Ectodermal cell (in vitro differentiated cells): ENCODE data around the gene FAM227B.
"Not testable (repeated sequence)": the region's sequence is repeated elsewhere in the genome, so short reads cannot be mapped to it uniquely, and the experiment has no call there.

Experiments used
- H3K27ac ChIP-seq: 2 replicates; pipeline ENCODE4 v1.7.0; 2013; ENCODE audit warnings: mild to moderate bottlenecking, low read depth, low read length; ENCODE audit not compliant: insufficient read depth, poor library complexity, severe bottlenecking
- H3K27me3 ChIP-seq: 2 replicates; pipeline ENCODE4 v1.7.0; 2013; ENCODE audit warnings: mild to moderate bottlenecking, low read length; ENCODE audit not compliant: insufficient read depth, control insufficient read depth, poor library complexity, severe bottlenecking
- H3K36me3 ChIP-seq: one replicate; pipeline ENCODE4 v1.7.0; 2013; ENCODE audit warnings: low read length; ENCODE audit not compliant: control insufficient read depth, insufficient read depth
- H3K4me1 ChIP-seq: one replicate; pipeline ENCODE4 v1.7.0; 2013; ENCODE audit warnings: low read length; ENCODE audit not compliant: control insufficient read depth, insufficient read depth
- H3K4me3 ChIP-seq: 2 replicates; pipeline ENCODE4 v1.7.0; 2013; ENCODE audit warnings: low read depth, low read length, control low read depth; ENCODE audit not compliant: insufficient read depth
- H3K9me3 ChIP-seq: 2 replicates; pipeline ENCODE4 v1.7.0; 2013; ENCODE audit warnings: mild to moderate bottlenecking, low read length, moderate library complexity; ENCODE audit not compliant: control insufficient read depth
- WGBS, 2 experiments: methylation state at CpG; one replicate each; pipeline ENCODE4 v1.1.7; 2013; ENCODE audit warnings: missing lambda C conversion rate in 2 of 2; 5-methylcytosine and 5-hydroxymethylcytosine counted together

The FAM227B gene

GRCh38 chr15:49406352-49407118 lies 214.1 kb downstream of the FAM227B start:
- no peaks in the 10 kb centered on the region for H3K36me3 ChIP-seq
- H3K4me3 ChIP-seq, result no peak overlapping the region

GRCh38 chr15:49402515-49403296 lies 217.9 kb downstream of the FAM227B start:
- H3K27ac ChIP-seq, H3K36me3 ChIP-seq, H3K27me3 ChIP-seq, H3K9me3 ChIP-seq, H3K4me3 ChIP-seq, H3K4me1 ChIP-seq: not testable (repeated sequence)
- WGBS, 2 experiments, result 91 to 94% methylated on average over 5 of the region's 5 CpGs

More at GRCh38 chr15:49406352-49407118, 214.1 kb downstream of the FAM227B start:
- no peaks in the 10 kb centered on the region for H3K27me3 ChIP-seq
- 95 to 97% methylated on average over 17 of the region's 17 CpGs for whole genome bisulfite sequencing, 2 experiments
- no peak overlapping the region for H3K27ac ChIP-seq
- no peaks in the 10 kb centered on the region for H3K4me1 ChIP-seq
- no peaks in the 10 kb centered on the region for H3K9me3 ChIP-seq

- no peak overlapping the region for H3K4me3 ChIP-seq
- no peaks in the 10 kb centered on the region for H3K27me3 ChIP-seq
- H3K27ac ChIP-seq, result no peak overlapping the region
- WGBS, 2 experiments, result 88 to 100% methylated on average over 1 of the region's 2 CpGs
- no peaks in the 10 kb centered on the region for H3K36me3 ChIP-seq
- no peaks in the 10 kb centered on the region for H3K4me1 ChIP-seq
- H3K9me3 ChIP-seq, result no peaks in the 10 kb centered on the region
These were observed 233.1 kb downstream of the FAM227B start for GRCh38 chr15:49387471-49387870.

GRCh38 chr15:49383266-49383665 lies 237.4 kb downstream of the FAM227B start:
- H3K9me3 ChIP-seq, result no peaks in the 10 kb centered on the region
- H3K27me3 ChIP-seq, result no peaks in the 10 kb centered on the region
- H3K27ac ChIP-seq, result no peak overlapping the region
- H3K4me3 ChIP-seq, result no peak overlapping the region
- H3K4me1 ChIP-seq, result peaks cover 8% of the 10 kb centered on the region
- H3K36me3 ChIP-seq, result no peaks in the 10 kb centered on the region
- 91 to 100% methylated on average over 1 of the region's 1 CpG for WGBS, 2 experiments

GRCh38 chr15:49382394-49382793 lies 238.2 kb downstream of the FAM227B start:
- H3K4me3 ChIP-seq, result no peak overlapping the region
- no peak overlapping the region for H3K27ac ChIP-seq
- peaks cover 8% of the 10 kb centered on the region for H3K4me1 ChIP-seq
- no peaks in the 10 kb centered on the region for H3K36me3 ChIP-seq
- H3K27me3 ChIP-seq, result no peaks in the 10 kb centered on the region
- no peaks in the 10 kb centered on the region for H3K9me3 ChIP-seq

GRCh38 chr15:49380912-49381311 lies 239.7 kb downstream of the FAM227B start:
- H3K27me3 ChIP-seq, result no peaks in the 10 kb centered on the region
- WGBS, 2 experiments, result 68 to 72% methylated on average over 5 of the region's 5 CpGs
- H3K36me3 ChIP-seq, result no peaks in the 10 kb centered on the region
- H3K9me3 ChIP-seq, result no peaks in the 10 kb centered on the region
- no peak overlapping the region for H3K27ac ChIP-seq
- peaks cover 8% of the 10 kb centered on the region for H3K4me1 ChIP-seq
- no peak overlapping the region for H3K4me3 ChIP-seq

- Histone ChIP-seq H3K27ac (no peak overlapping the region), H3K9me3 (no peaks in the 10 kb centered on the region), H3K27me3 (no peaks in the 10 kb centered on the region), H3K36me3 (no peaks in the 10 kb centered on the region), H3K4me1 (peaks cover 8% of the 10 kb centered on the region), H3K4me3 (no peak overlapping the region)
- WGBS, 2 experiments, result 91 to 92% methylated on average over 4 of the region's 4 CpGs
These were observed 240.6 kb downstream of the FAM227B start for GRCh38 chr15:49379996-49380395.

- Histone ChIP-seq H3K4me1 (peaks cover 5% of the 10 kb centered on the region), H3K9me3 (no peaks in the 10 kb centered on the region), H3K4me3 (no peak overlapping the region), H3K27me3 (no peaks in the 10 kb centered on the region), H3K27ac (no peak overlapping the region), H3K36me3 (no peaks in the 10 kb centered on the region)
- 22 to 39% methylated on average over 1 of the region's 1 CpG for WGBS, 2 experiments
These were observed 248.3 kb downstream of the FAM227B start for GRCh38 chr15:49372366-49372765.

- 93 to 94% methylated on average over 1 of the region's 1 CpG for WGBS, 2 experiments
These were observed 249.8 kb downstream of the FAM227B start for GRCh38 chr15:49370782-49371181.

GRCh38 chr15:49366496-49366895 lies 254.1 kb downstream of the FAM227B start:
- 96 to 97% methylated on average over 22 of the region's 22 CpGs for WGBS, 2 experiments
- no peaks in the 10 kb centered on the region for H3K27me3 ChIP-seq
- no peak overlapping the region for H3K4me3 ChIP-seq
- no peaks in the 10 kb centered on the region for H3K4me1 ChIP-seq
- H3K36me3 ChIP-seq, result no peaks in the 10 kb centered on the region
- no peaks in the 10 kb centered on the region for H3K9me3 ChIP-seq
- H3K27ac ChIP-seq, result no peak overlapping the region

More at GRCh38 chr15:49370782-49371181, 249.8 kb downstream of the FAM227B start:
- no peaks in the 10 kb centered on the region for H3K9me3 ChIP-seq
- H3K4me3 ChIP-seq, result no peak overlapping the region
- peaks cover 5% of the 10 kb centered on the region for H3K4me1 ChIP-seq
- H3K27me3 ChIP-seq, result no peaks in the 10 kb centered on the region
- no peaks in the 10 kb centered on the region for H3K36me3 ChIP-seq
- H3K27ac ChIP-seq, result no peak overlapping the region
